ENCODE measurements around the gene SPATA21.

GRCh38 chr1:16349847-16350406 is 87.3 kb downstream of the SPATA21 start:
- TF ChIP-seq, protein P1, sequence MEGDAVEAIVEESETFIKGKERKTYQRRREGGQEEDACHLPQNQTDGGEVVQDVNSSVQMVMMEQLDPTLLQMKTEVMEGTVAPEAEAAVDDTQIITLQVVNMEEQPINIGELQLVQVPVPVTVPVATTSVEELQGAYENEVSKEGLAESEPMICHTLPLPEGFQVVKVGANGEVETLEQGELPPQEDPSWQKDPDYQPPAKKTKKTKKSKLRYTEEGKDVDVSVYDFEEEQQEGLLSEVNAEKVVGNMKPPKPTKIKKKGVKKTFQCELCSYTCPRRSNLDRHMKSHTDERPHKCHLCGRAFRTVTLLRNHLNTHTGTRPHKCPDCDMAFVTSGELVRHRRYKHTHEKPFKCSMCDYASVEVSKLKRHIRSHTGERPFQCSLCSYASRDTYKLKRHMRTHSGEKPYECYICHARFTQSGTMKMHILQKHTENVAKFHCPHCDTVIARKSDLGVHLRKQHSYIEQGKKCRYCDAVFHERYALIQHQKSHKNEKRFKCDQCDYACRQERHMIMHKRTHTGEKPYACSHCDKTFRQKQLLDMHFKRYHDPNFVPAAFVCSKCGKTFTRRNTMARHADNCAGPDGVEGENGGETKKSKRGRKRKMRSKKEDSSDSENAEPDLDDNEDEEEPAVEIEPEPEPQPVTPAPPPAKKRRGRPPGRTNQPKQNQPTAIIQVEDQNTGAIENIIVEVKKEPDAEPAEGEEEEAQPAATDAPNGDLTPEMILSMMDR (IDR thresholded peaks at IDR 0.05): no peak
- TF ChIP-seq EP300 (IDR thresholded peaks at IDR 0.05; ENCODE audit: low read depth): no peak
- no peak for TF ChIP-seq POLR2AphosphoS5 (IDR thresholded peaks at IDR 0.05)
- TF ChIP-seq POLR2A (IDR thresholded peaks at IDR 0.05): no peak

Measured in transverse colon (tissue), 4 donors.